HL-60 (cell line): ENCODE data around the gene WDR64.

ENCODE experiments used
- DNase-seq, 2 experiments: peaks; one replicate each; pipeline ENCODE4 v3.0.0-alpha.2; 2010 to 2020; ENCODE audit warnings: low read depth in 1 of 2, low spot score in 1 of 2
- H3K27ac ChIP-seq: fragments of 250-450 bp; sonication (Bioruptor Pico); replicated peaks from 2 replicates; pipeline ENCODE4 v1.5.1; 2020; ENCODE audit warnings: mild to moderate bottlenecking, moderate library complexity
- H3K27me3 ChIP-seq: fragments of 250-450 bp; sonication (Bioruptor Pico); 2 replicates; pipeline ENCODE4 v1.5.1; 2021; ENCODE audit warnings: mild to moderate bottlenecking, moderate library complexity; ENCODE audit not compliant: insufficient read depth, poor library complexity, severe bottlenecking
- H3K4me3 ChIP-seq: replicated peaks from 2 replicates; pipeline ENCODE4 v1.5.1; 2011; ENCODE audit warnings: mild to moderate bottlenecking, control low read depth, low read length; ENCODE audit not compliant: insufficient read depth
- GABPA ChIP-seq: IDR thresholded peaks from 2 replicates; pipeline ENCODE4 v1.6.1; 2012; ENCODE audit warnings: low read depth
- POLR2AphosphoS5 ChIP-seq: IDR thresholded peaks from 2 replicates; pipeline ENCODE4 v1.6.1; 2012; ENCODE audit warnings: low read depth
- SPI1 ChIP-seq: IDR thresholded peaks from 2 replicates; pipeline ENCODE4 v1.6.1; 2012; ENCODE audit warnings: low read depth, mild to moderate bottlenecking, borderline replicate concordance
- TF ChIP-seq, protein P1 (sequence below): IDR thresholded peaks from one replicate; pipeline ENCODE4 v1.5.1; 2011; ENCODE audit warnings: low read length, control low read depth, inconsistent platforms; ENCODE audit not compliant: insufficient read depth
- TF ChIP-seq, protein P2 (sequence below): IDR thresholded peaks from 2 replicates; pipeline ENCODE4 v1.6.1; 2012; ENCODE audit warnings: low read depth; ENCODE audit not compliant: insufficient replicate concordance

The WDR64 gene

DNA sequence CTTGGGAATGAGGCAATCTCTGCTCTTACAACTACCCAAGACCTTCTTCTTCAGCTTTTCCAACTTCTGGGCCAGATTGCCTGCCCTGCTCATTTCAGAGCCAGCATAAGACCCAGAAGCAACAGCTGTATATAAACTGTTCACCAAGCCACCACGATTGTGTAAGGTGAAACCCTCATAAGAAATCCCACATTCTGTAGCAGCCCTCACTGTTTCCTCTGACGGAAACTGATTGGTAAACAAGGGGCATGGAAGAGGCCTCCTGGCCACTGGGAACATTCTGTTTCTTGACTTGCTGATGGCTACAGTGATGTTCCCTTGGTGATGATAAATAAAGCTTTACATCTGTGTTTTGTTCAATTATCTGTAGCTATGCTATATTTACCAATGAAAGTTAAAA, 156.2 kb downstream of the WDR64 start:
- TF ChIP-seq, protein P1, sequence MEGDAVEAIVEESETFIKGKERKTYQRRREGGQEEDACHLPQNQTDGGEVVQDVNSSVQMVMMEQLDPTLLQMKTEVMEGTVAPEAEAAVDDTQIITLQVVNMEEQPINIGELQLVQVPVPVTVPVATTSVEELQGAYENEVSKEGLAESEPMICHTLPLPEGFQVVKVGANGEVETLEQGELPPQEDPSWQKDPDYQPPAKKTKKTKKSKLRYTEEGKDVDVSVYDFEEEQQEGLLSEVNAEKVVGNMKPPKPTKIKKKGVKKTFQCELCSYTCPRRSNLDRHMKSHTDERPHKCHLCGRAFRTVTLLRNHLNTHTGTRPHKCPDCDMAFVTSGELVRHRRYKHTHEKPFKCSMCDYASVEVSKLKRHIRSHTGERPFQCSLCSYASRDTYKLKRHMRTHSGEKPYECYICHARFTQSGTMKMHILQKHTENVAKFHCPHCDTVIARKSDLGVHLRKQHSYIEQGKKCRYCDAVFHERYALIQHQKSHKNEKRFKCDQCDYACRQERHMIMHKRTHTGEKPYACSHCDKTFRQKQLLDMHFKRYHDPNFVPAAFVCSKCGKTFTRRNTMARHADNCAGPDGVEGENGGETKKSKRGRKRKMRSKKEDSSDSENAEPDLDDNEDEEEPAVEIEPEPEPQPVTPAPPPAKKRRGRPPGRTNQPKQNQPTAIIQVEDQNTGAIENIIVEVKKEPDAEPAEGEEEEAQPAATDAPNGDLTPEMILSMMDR: no peak
- TF ChIP-seq GABPA (no peak), SPI1 (no peak), POLR2AphosphoS5 (no peak)
- TF ChIP-seq, protein P2, sequence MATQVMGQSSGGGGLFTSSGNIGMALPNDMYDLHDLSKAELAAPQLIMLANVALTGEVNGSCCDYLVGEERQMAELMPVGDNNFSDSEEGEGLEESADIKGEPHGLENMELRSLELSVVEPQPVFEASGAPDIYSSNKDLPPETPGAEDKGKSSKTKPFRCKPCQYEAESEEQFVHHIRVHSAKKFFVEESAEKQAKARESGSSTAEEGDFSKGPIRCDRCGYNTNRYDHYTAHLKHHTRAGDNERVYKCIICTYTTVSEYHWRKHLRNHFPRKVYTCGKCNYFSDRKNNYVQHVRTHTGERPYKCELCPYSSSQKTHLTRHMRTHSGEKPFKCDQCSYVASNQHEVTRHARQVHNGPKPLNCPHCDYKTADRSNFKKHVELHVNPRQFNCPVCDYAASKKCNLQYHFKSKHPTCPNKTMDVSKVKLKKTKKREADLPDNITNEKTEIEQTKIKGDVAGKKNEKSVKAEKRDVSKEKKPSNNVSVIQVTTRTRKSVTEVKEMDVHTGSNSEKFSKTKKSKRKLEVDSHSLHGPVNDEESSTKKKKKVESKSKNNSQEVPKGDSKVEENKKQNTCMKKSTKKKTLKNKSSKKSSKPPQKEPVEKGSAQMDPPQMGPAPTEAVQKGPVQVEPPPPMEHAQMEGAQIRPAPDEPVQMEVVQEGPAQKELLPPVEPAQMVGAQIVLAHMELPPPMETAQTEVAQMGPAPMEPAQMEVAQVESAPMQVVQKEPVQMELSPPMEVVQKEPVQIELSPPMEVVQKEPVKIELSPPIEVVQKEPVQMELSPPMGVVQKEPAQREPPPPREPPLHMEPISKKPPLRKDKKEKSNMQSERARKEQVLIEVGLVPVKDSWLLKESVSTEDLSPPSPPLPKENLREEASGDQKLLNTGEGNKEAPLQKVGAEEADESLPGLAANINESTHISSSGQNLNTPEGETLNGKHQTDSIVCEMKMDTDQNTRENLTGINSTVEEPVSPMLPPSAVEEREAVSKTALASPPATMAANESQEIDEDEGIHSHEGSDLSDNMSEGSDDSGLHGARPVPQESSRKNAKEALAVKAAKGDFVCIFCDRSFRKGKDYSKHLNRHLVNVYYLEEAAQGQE: no peak
- Histone ChIP-seq H3K4me3 (no peak overlapping the region), H3K27me3 (peaks cover 3% of the 10 kb centered on the region), H3K27ac (no peak overlapping the region)
- DNase-seq: no peak

DNA sequence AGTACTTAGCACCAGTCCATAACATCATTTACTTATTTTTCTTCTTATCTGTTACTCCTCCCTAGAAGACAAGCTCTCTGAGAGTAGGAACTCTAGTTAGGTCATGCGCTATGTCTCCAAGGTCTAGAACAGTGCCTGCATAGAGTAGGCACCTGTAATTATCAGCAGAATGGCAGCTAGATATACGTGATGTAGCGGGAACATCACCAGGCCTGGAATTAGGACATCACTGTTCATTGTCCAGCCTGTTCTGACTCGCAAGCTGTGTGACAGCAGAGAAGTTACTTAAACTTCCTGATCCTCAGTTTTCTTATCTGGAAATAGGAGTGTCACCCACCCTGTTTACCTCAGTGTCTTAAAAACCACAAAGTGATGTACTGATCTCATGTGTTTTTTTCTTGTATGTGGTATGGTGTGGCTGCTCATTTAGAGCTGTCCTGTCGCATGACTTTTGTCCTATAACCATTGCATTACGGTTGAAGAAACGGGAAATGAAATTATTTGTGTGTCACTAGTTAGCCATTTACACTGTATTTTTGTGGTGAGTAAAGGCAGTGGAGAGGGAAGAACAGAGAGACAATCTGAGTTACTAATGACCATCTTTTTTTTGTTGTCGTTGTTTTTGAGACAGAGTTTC, 158.8 kb downstream of the WDR64 start:
- DNase-seq: no peak
- no peak overlapping the region for H3K27ac ChIP-seq
- TF ChIP-seq POLR2AphosphoS5: no peak
- no peak for TF ChIP-seq GABPA
- TF ChIP-seq, protein P2: no peak
- no peak for TF ChIP-seq SPI1
- TF ChIP-seq, protein P1: no peak
- H3K27me3 ChIP-seq: peaks cover 3% of the 10 kb centered on the region
- H3K4me3 ChIP-seq: no peak overlapping the region

DNA sequence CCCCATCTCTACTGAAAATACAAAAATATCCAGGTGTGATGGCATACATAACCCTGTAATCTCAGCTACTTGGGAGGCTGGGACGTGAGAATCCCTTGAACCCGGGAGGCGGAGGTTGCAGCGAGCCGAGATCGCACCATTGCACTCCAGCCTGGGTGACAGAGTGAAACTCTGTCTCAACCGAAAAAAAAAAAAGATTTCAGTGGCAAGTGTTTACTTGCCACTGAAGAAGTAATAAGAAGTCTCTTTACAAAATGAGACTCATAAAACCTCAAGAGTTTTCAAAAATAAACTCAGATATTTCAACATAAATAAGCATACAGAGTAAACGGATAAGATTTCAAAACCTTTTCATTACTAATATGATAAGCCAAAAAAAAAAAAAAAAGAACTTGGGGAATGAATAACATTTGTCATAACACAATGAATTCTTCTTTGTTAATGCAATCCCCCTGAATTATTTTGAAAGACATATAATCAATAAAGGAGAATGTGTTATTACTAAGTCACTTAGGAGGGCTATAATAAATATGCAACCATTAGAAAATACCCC, 161.8 kb downstream of the WDR64 start:
- TF ChIP-seq GABPA (no peak), POLR2AphosphoS5 (no peak), SPI1 (no peak)
- TF ChIP-seq, protein P2: no peak
- TF ChIP-seq, protein P1: no peak
- no peak for DNase-seq
- Histone ChIP-seq H3K27ac (no peak overlapping the region), H3K4me3 (no peak overlapping the region), H3K27me3 (peaks cover 3% of the 10 kb centered on the region)
